Measurements from ENCODE around the gene MLH1. TPM values are rescaled to one million over a fixed set of nuclear protein-coding genes. Genes with fewer than 3 reads are reported as not detected.

The MLH1 gene
- total RNA-seq, 1 experiment from 2014 or later = 79.7 TPM

- no peak for TF ChIP-seq EZH2 (IDR thresholded peaks at IDR 0.05; ENCODE audit: low read length, unreplicated experiment)
- TF ChIP-seq CTCF (conservative IDR thresholded peaks at IDR 0.05; ENCODE audit: low read depth, low read length) = no peak
- TF ChIP-seq EZH2phosphoT487 (IDR thresholded peaks at IDR 0.05; ENCODE audit: borderline replicate concordance, low read length) = no peak
- Histone ChIP-seq H3K36me3 (ENCODE audit: low read depth, low read length) (peaks cover 43% of the 10 kb centered on the region), H3K27me3 (ENCODE audit: low read length) (no peaks in the 10 kb centered on the region), H3F3A (ENCODE audit: low read length, unreplicated experiment) (peaks cover 8% of the 10 kb centered on the region), H3K9ac (ENCODE audit: low read length) (no peak overlapping the region), H3K79me2 (ENCODE audit: low read length) (no peaks in the 10 kb centered on the region), H3K9me3 (ENCODE audit: low read length) (no peaks in the 10 kb centered on the region), H3K4me1 (ENCODE audit: insufficient read depth, low read length) (peaks cover 29% of the 10 kb centered on the region), H3K9me2 (replicated peaks; ENCODE audit: low read length) (no peaks in the 10 kb centered on the region), H4K20me1 (ENCODE audit: low read length) (no peaks in the 10 kb centered on the region), H3K27ac (ENCODE audit: low read length) (no peak overlapping the region), H3K4me2 (ENCODE audit: low read length) (no peak overlapping the region), H3K4me3 (ENCODE audit: low read length) (no peak overlapping the region), H2AFZ (ENCODE audit: low read length) (no peak overlapping the region)
- intact Hi-C loops (cut with micrococcal nuclease) = no loop called here
- DNase-seq (no peak), ATAC-seq (no peak)
- no TSS peak for BruUV-seq (replicated peaks)
- ChIA-PET POLR2A (ENCODE audit: unreplicated experiment) (no interaction called here), CTCF (no interaction called here)
Observed at GRCh38 chr3:37056826-37057225, 63.5 kb downstream of the MLH1 start.

GRCh38 chr3:37058117-37058516 is 64.8 kb downstream of the MLH1 start:
- Histone ChIP-seq H3K9me3 (ENCODE audit: low read length) (no peaks in the 10 kb centered on the region), H3K4me1 (ENCODE audit: insufficient read depth, low read length) (peaks cover 29% of the 10 kb centered on the region), H3F3A (ENCODE audit: low read length, unreplicated experiment) (peaks cover 8% of the 10 kb centered on the region), H3K79me2 (ENCODE audit: low read length) (no peaks in the 10 kb centered on the region), H4K20me1 (ENCODE audit: low read length) (no peaks in the 10 kb centered on the region), H3K4me3 (ENCODE audit: low read length) (no peak overlapping the region), H2AFZ (ENCODE audit: low read length) (no peak overlapping the region), H3K9me2 (replicated peaks; ENCODE audit: low read length) (no peaks in the 10 kb centered on the region), H3K9ac (ENCODE audit: low read length) (no peak overlapping the region), H3K27ac (ENCODE audit: low read length) (no peak overlapping the region), H3K27me3 (ENCODE audit: low read length) (no peaks in the 10 kb centered on the region), H3K4me2 (ENCODE audit: low read length) (no peak overlapping the region), H3K36me3 (ENCODE audit: low read depth, low read length) (peaks cover 36% of the 10 kb centered on the region)
- DNase-seq (no peak), ATAC-seq (no peak)
- no peak for TF ChIP-seq CTCF (conservative IDR thresholded peaks at IDR 0.05; ENCODE audit: low read depth, low read length)
- ChIA-PET POLR2A (ENCODE audit: unreplicated experiment) (no interaction called here), CTCF (no interaction called here)
- no TSS peak for BruUV-seq (replicated peaks)
- intact Hi-C loops (cut with micrococcal nuclease) = no loop called here

GRCh38 chr3:37064747-37065146 is 71.4 kb downstream of the MLH1 start:
- Histone ChIP-seq H3K4me3 (ENCODE audit: low read length) (no peak overlapping the region), H2AFZ (ENCODE audit: low read length) (no peak overlapping the region), H4K20me1 (ENCODE audit: low read length) (no peaks in the 10 kb centered on the region), H3F3A (ENCODE audit: low read length, unreplicated experiment) (no peaks in the 10 kb centered on the region), H3K36me3 (ENCODE audit: low read depth, low read length) (peaks cover 14% of the 10 kb centered on the region), H3K79me2 (ENCODE audit: low read length) (no peaks in the 10 kb centered on the region), H3K9ac (ENCODE audit: low read length) (no peak overlapping the region), H3K9me3 (ENCODE audit: low read length) (no peaks in the 10 kb centered on the region), H3K9me2 (replicated peaks; ENCODE audit: low read length) (no peaks in the 10 kb centered on the region), H3K4me1 (ENCODE audit: insufficient read depth, low read length) (no peaks in the 10 kb centered on the region), H3K27me3 (ENCODE audit: low read length) (no peaks in the 10 kb centered on the region), H3K27ac (ENCODE audit: low read length) (no peak overlapping the region), H3K4me2 (ENCODE audit: low read length) (no peak overlapping the region)
- intact Hi-C loops (cut with micrococcal nuclease) = no loop called here
- DNase-seq = no peak
- POLR2A ChIA-PET (ENCODE audit: unreplicated experiment) = no interaction called here
- CTCF ChIA-PET = no interaction called here
- BruUV-seq (replicated peaks) = no TSS peak
- no peak for TF ChIP-seq EZH2 (IDR thresholded peaks at IDR 0.05; ENCODE audit: low read length, unreplicated experiment)
- TF ChIP-seq CTCF (conservative IDR thresholded peaks at IDR 0.05; ENCODE audit: low read depth, low read length) = no peak
- no peak for TF ChIP-seq EZH2phosphoT487 (IDR thresholded peaks at IDR 0.05; ENCODE audit: borderline replicate concordance, low read length)
- ATAC-seq = no peak

Measured in PC-3 (cell line).